Adipose tissue (tissue), 3 donors: ENCODE data around the gene WDR27. TPM values are rescaled to one million over a fixed set of nuclear protein-coding genes. Genes with fewer than 3 reads are reported as not detected.

Experiments
- H3K27ac ChIP-seq: one replicate; pipeline ENCODE4 v1.5.1; 2013; ENCODE audit warnings: low read depth, low read length
- WGBS, 3 donors: extraction: QIAGEN DNeasy Blood & Tissue Kit; methylation state at CpG; one replicate each; pipeline ENCODE4 v1.1.7; 2013; 5-methylcytosine and 5-hydroxymethylcytosine counted together
- polyA plus RNA-seq, 3 donors: library from polyadenylated mRNA; stranded (reverse); fragments of 200-250 nt; gene quantifications; one replicate each; pipeline ENCODE4 v1.2.3, GENCODE V29; 2013
- donor health status: healthy with polysubstance abuse.
- donor health status: Bipolar disorder and iron deficiency.
- donor health status: healthy.

WDR27 gene
- polyA plus RNA-seq, 3 donors, result 7.9 to 12.9 (median 10.4) TPM

- H3K27ac ChIP-seq, result no peak overlapping the region
- WGBS, 3 donors, result 87 to 91% (median 88%) methylated on average over 6 of the region's 6 CpGs
Observed at GRCh38 chr6:169669147-169669546, 32.7 kb downstream of the WDR27 start.

GRCh38 chr6:169668203-169668847, 33.5 kb downstream of the WDR27 start:
- WGBS, 3 donors, result 88 to 94% (median 93%) methylated on average over 15 of the region's 15 CpGs
- H3K27ac ChIP-seq, result no peak overlapping the region

- no peak overlapping the region for H3K27ac ChIP-seq
- 96 to 97% (median 96%) methylated on average over 27 of the region's 27 CpGs for WGBS, 3 donors
Observed at GRCh38 chr6:169667716-169668115, 34.1 kb downstream of the WDR27 start.

GRCh38 chr6:169666441-169666840, 35.4 kb downstream of the WDR27 start:
- 94 to 97% (median 95%) methylated on average over 18 of the region's 18 CpGs for WGBS, 3 donors
- H3K27ac ChIP-seq, result no peak overlapping the region

- no peak overlapping the region for H3K27ac ChIP-seq
- 76 to 92% (median 86%) methylated on average over 9 of the region's 9 CpGs for WGBS, 3 donors
Observed at GRCh38 chr6:169665289-169665688, 36.5 kb downstream of the WDR27 start.

- H3K27ac ChIP-seq, result no peak overlapping the region
- WGBS, 3 donors, result 88 to 96% (median 93%) methylated on average over 14 of the region's 14 CpGs
Observed at GRCh38 chr6:169664227-169664626, 37.6 kb downstream of the WDR27 start.

GRCh38 chr6:169663468-169663867, 38.4 kb downstream of the WDR27 start:
- 81 to 98% (median 93%) methylated on average over 8 of the region's 8 CpGs for WGBS, 3 donors
- no peak overlapping the region for H3K27ac ChIP-seq

- H3K27ac ChIP-seq, result no peak overlapping the region
- 88 to 96% (median 93%) methylated on average over 7 of the region's 7 CpGs for WGBS, 3 donors
Observed at GRCh38 chr6:169661391-169661756, 40.5 kb downstream of the WDR27 start.

GRCh38 chr6:169660751-169661390, 41.0 kb downstream of the WDR27 start:
- no peak overlapping the region for H3K27ac ChIP-seq
- 88 to 94% (median 94%) methylated on average over 24 to 26 of the region's 26 CpGs for WGBS, 3 donors

- WGBS, 3 donors, result 96 to 98% (median 97%) methylated on average over 24 to 26 of the region's 26 CpGs
- H3K27ac ChIP-seq, result no peak overlapping the region
Observed at GRCh38 chr6:169659820-169660610, 41.8 kb downstream of the WDR27 start.

- no peak overlapping the region for H3K27ac ChIP-seq
- 82 to 90% (median 86%) methylated on average over 13 of the region's 13 CpGs for WGBS, 3 donors
Observed at GRCh38 chr6:169657284-169657610, 44.6 kb downstream of the WDR27 start.

GRCh38 chr6:169656546-169657283, 45.1 kb downstream of the WDR27 start:
- no peak overlapping the region for H3K27ac ChIP-seq
- 93 to 95% (median 94%) methylated on average over 23 of the region's 23 CpGs for WGBS, 3 donors

- no peak overlapping the region for H3K27ac ChIP-seq
- WGBS, 3 donors, result 48 to 50% (median 49%) methylated on average over 46 of the region's 46 CpGs
Observed at GRCh38 chr6:169654598-169655391, 47.0 kb downstream of the WDR27 start.

- H3K27ac ChIP-seq, result no peak overlapping the region
- WGBS, 3 donors, result 61 to 77% (median 75%) methylated on average over 6 of the region's 6 CpGs
Observed at GRCh38 chr6:169653691-169654090, 48.1 kb downstream of the WDR27 start.

- WGBS, 3 donors, result 96 to 97% (median 96%) methylated on average over 11 of the region's 11 CpGs
- no peak overlapping the region for H3K27ac ChIP-seq
Observed at GRCh38 chr6:169652896-169653295, 48.9 kb downstream of the WDR27 start.

- 89 to 91% (median 90%) methylated on average over 12 of the region's 12 CpGs for WGBS, 3 donors
- H3K27ac ChIP-seq, result no peak overlapping the region
Observed at GRCh38 chr6:169651498-169651897, 50.3 kb downstream of the WDR27 start.

- WGBS, 3 donors, result 89 to 95% (median 93%) methylated on average over 4 to 6 of the region's 6 CpGs
- H3K27ac ChIP-seq, result no peak overlapping the region
Observed at GRCh38 chr6:169650959-169651292, 50.9 kb downstream of the WDR27 start.

- WGBS, 3 donors, result 97 to 99% (median 98%) methylated on average over 3 of the region's 3 CpGs
- H3K27ac ChIP-seq, result no peak overlapping the region
Observed at GRCh38 chr6:169650241-169650958, 51.4 kb downstream of the WDR27 start.
